Measurements from ENCODE around the gene SLC6A7.

SLC6A7 gene

DNA sequence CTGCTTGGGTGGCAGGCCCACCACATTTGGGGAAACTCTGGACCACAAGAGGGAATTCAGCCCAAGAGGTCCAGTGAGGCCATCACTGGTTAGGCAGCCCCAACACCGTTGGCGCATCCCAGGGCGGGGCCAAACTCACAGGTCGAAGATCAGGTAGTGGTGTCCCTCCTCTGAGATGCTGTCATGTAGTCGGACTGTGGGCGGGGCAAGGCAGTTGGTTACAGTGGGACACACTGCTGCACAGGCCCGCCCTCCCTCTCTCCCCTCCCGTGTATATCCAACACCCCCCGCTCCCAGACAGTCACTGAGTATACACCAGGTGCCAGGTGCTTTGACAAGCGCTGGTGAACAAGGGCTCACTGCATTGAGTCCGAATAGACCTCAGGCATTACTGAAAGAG lies 67.6 kb downstream of the SLC6A7 start:
- peak; percentile 73 for FAIRE-seq
- DNase-seq (ENCODE audit: low spot score): no peak

DNA sequence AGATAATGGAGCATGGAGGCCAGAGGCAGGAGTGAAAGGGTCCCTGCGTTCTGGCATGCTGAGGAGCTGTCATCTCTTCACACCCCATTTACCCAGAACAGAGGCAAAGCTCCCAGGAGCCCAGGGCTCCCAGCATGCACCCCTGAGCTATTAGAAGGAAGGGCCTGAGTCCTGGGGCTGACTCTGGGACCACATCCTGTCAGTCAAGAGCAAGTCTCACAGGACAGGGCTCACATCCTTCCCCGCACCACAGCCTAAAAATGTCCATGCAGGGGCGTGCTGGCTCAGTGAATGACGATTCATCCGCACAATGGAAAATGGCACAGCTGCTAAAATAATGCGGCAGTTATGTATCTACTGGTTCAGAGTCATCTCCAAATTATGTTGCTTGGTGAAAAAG lies 68.3 kb downstream of the SLC6A7 start:
- FAIRE-seq (peak; percentile 56), DNase-seq (ENCODE audit: low spot score) (no peak)

All from urothelium cell line (cell line).